Adrenal gland (tissue), 5 donors: ENCODE measurements around the gene TMEM120B.

Experiments
- POLR2A ChIP-seq, 2 donors: fragments of 450-650 bp; IDR thresholded peaks; one replicate each; pipeline ENCODE4 v1.6.1; 2017; ENCODE audit warnings: antibody characterized with exemption in 2 of 2, mild to moderate bottlenecking in 2 of 2, moderate library complexity in 1 of 2
- TF ChIP-seq, protein P1 (sequence below), 6 experiments: fragments of 450-650 bp in 4 of 6; fragments of 200-600 bp in 2 of 6; sonication (generic) in 1 of 6; IDR thresholded peaks; 1 replicate in 5 of 6; 2 replicates in 1 of 6; pipeline versions ENCODE4 v1.5.1 to v1.8.0; 2016 to 2021; ENCODE audit warnings: antibody characterized with exemption in 6 of 6, mild to moderate bottlenecking in 2 of 6, moderate library complexity in 1 of 6
- donor health status: DM: no; HTN: no; CAD: no.

GRCh38 chr12:121793838-121794533 is 81.4 kb downstream of the TMEM120B start:
- TF ChIP-seq, protein P1, sequence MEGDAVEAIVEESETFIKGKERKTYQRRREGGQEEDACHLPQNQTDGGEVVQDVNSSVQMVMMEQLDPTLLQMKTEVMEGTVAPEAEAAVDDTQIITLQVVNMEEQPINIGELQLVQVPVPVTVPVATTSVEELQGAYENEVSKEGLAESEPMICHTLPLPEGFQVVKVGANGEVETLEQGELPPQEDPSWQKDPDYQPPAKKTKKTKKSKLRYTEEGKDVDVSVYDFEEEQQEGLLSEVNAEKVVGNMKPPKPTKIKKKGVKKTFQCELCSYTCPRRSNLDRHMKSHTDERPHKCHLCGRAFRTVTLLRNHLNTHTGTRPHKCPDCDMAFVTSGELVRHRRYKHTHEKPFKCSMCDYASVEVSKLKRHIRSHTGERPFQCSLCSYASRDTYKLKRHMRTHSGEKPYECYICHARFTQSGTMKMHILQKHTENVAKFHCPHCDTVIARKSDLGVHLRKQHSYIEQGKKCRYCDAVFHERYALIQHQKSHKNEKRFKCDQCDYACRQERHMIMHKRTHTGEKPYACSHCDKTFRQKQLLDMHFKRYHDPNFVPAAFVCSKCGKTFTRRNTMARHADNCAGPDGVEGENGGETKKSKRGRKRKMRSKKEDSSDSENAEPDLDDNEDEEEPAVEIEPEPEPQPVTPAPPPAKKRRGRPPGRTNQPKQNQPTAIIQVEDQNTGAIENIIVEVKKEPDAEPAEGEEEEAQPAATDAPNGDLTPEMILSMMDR (IDR thresholded peaks at IDR 0.05): peak; percentile 97 to 100 (median 100)
- peak; percentile 24 to 26 for TF ChIP-seq POLR2A (IDR thresholded peaks at IDR 0.05)
